ENCODE results near the gene RTP1. TPM values are rescaled to one million over a fixed set of nuclear protein-coding genes. Genes with fewer than 3 reads are reported as not detected.

The RTP1 gene
- total and polyA plus RNA-seq, 2 of the 4 experiments (the other 2 are of a cell fraction): not detected

DNA sequence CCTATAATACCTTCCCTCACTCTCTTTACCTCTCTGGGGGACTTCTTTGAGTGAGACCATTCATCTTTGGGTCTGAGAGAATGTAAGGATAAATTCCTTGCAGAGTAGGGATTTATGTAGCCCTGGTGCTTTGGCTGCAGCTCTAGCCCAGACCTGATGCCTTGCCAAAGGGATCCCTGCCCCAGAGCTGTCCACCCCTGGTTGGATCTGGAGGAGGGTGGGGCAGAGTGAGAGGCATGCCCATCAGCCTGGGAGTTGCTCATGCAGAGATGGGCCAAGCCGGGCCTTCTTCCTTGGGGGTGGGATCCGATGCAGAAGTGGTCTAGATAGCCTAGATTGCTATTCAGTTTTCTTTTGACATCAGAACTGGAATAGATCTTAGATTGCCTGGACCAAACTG lies 31.5 kb downstream of the RTP1 start:
- Histone ChIP-seq H4K5ac (ENCODE audit: low read depth, low read length) (peak overlapping the region; percentile 96; the same call in 1 of the 2 replicates), H3K18ac (ENCODE audit: low read depth, low read length) (peak overlapping the region; percentile 94; the same call in 1 of the 2 replicates), H2AK5ac (ENCODE audit: low read depth, low read length) (peak overlapping the region; percentile 57), H3K4me2 (ENCODE audit: low read depth, low read length) (no peak overlapping the region), H3K14ac (replicated peaks; ENCODE audit: low read depth, low read length) (peak overlapping the region; percentile 67; the same call in 1 of the 2 replicates), H4K91ac (ENCODE audit: insufficient read depth, low read depth, low read length) (peak overlapping the region; percentile 95), H3K9me3 (ENCODE audit: control insufficient read depth, insufficient read depth, low read length) (no peaks in the 10 kb centered on the region), H2AK9ac (replicated peaks; ENCODE audit: low read depth, low read length, poor library complexity) (peak overlapping the region; percentile 31), H2BK120ac (ENCODE audit: low read depth, low read length) (peak overlapping the region; percentile 99), H3K79me1 (ENCODE audit: low read depth in 1 of 2, low read length in 2 of 2) (no peaks in the 10 kb centered on the region), H2BK15ac (ENCODE audit: low read depth, low read length) (peak overlapping the region; percentile 89; the same call in 2 of the 3 replicates), H3K9me1 (ENCODE audit: insufficient read depth, low read length) (peaks cover 13% of the 10 kb centered on the region; the same call in 1 of the 2 replicates), H3K56ac (ENCODE audit: extremely low read depth, insufficient read depth, low read length) (no peak overlapping the region; the same call in 1 of the 2 replicates), H3K23ac (ENCODE audit: low read depth, low read length) (no peak overlapping the region), H3K4me1 (ENCODE audit: control insufficient read depth, insufficient read depth, low read length) (peaks cover 15% of the 10 kb centered on the region), H4K20me1 (ENCODE audit: insufficient read depth, low read length) (no peaks in the 10 kb centered on the region), H3K4ac (ENCODE audit: low read depth, low read length) (peak overlapping the region; percentile 96), H3K27me3 (ENCODE audit: control insufficient read depth, insufficient read depth, low read length) (no peaks in the 10 kb centered on the region; the same call in 1 of the 2 replicates), H4K8ac (ENCODE audit: low read depth in 2 of 2, low read length in 2 of 2) (peak overlapping the region; percentile 24 to 27; a peak in 2 of 4 replicates), H3K27ac (ENCODE audit: insufficient read depth, low read length) (no peak overlapping the region), H2BK5ac (ENCODE audit: low read depth, low read length, poor library complexity, severe bottlenecking) (peak overlapping the region; percentile 93), H2AFZ (replicated peaks; ENCODE audit: low read length, poor library complexity) (peak overlapping the region; percentile 4), H2BK20ac (ENCODE audit: low read depth, low read length) (peak overlapping the region; percentile 99), H3K4me3 (ENCODE audit: insufficient read depth, low read depth, low read length) (no peak overlapping the region), H3K9ac (ENCODE audit: low read depth, low read length) (no peak overlapping the region), H3K36me3 (ENCODE audit: control insufficient read depth, insufficient read depth, low read length) (no peaks in the 10 kb centered on the region)
- DNase-seq (no peak), ATAC-seq (ENCODE audit: low read depth) (no peak)
- WGBS, 2 experiments (ENCODE audit: extremely low coverage in 2 of 2, insufficient read length in 1 of 2): no CpG with 5 or more reads among the region's 2 CpGs
- ChIA-PET POLR2A (ENCODE audit: unreplicated experiment) (no interaction called here), CTCF (interaction anchor here (0.6 kb wide), 1 partner anchor 26 kb away, joined by 4 read pairs; no protein-coding TSS in a partner anchor)
- no TSS peak for BruUV-seq (replicated peaks)
- intact Hi-C loops (cut with micrococcal nuclease) (loop anchor here (10.0 kb wide), 1 partner anchor 176 kb away; no protein-coding TSS in a partner anchor), dilution Hi-C loops (cut with HindIII; ENCODE audit: low sequenced_read_pairs, unreplicated experiment) (no loop called here), in situ Hi-C loops (cut with MboI; ENCODE audit: low sequenced_read_pairs) (loop anchor here (5.0 kb wide), 1 partner anchor 449 kb away; no protein-coding TSS in a partner anchor)
- no peak for TF ChIP-seq RAD21 (IDR thresholded peaks at IDR 0.05; ENCODE audit: low read length)
- TF ChIP-seq, protein P1, sequence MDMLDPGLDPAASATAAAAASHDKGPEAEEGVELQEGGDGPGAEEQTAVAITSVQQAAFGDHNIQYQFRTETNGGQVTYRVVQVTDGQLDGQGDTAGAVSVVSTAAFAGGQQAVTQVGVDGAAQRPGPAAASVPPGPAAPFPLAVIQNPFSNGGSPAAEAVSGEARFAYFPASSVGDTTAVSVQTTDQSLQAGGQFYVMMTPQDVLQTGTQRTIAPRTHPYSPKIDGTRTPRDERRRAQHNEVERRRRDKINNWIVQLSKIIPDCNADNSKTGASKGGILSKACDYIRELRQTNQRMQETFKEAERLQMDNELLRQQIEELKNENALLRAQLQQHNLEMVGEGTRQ (IDR thresholded peaks at IDR 0.05; ENCODE audit: low read depth, low read length): no peak

Data from IMR-90 (cell line).